HepG2 (cell line): Measurements from ENCODE around the gene CLIC4.

Experiments
- CTCF ChIP-seq: sonication (generic); formaldehyde crosslinking; IDR thresholded peaks from 2 replicates; pipeline ENCODE4 v1.5.0; 2020; ENCODE audit warnings: mild to moderate bottlenecking, missing genetic modification reagents, moderate library complexity
- MTA1 ChIP-seq: sonication (generic); formaldehyde crosslinking; IDR thresholded peaks from 2 replicates; pipeline ENCODE4 v1.4.0; 2020; ENCODE audit warnings: missing genetic modification reagents, mild to moderate bottlenecking, borderline replicate concordance
- PCBP2 ChIP-seq: fragments of 200-400 bp; formaldehyde crosslinking; optimal IDR thresholded peaks from 2 replicates; pipeline ENCODE3; 2018; ENCODE audit warnings: low read length, low read depth; ENCODE audit not compliant: poor library complexity, severe bottlenecking
- SMARCC2 ChIP-seq: fragments of 450-650 bp; IDR thresholded peaks from 2 replicates; pipeline ENCODE4 v1.6.1; 2017; ENCODE audit warnings: antibody characterized with exemption, mild to moderate bottlenecking
- SP2 ChIP-seq: sonication (generic); formaldehyde crosslinking; IDR thresholded peaks from 2 replicates; pipeline ENCODE4 v1.5.1; 2020; ENCODE audit warnings: mild to moderate bottlenecking, missing genetic modification reagents

GRCh38 chr1:24721533-24721932, 23.7 kb upstream of the CLIC4 start:
- TF ChIP-seq MTA1 (CRISPR knock-in tag) (no peak), PCBP2 (no peak), CTCF (no peak), SMARCC2 (no peak), SP2 (CRISPR knock-in tag) (no peak)
